ENCODE data around the gene MYO16.
"Not testable (repeated sequence)": the region's sequence is repeated elsewhere in the genome, so short reads cannot be mapped to it uniquely, and the experiment has no call there.

Gene MYO16

GRCh38 chr13:109192306-109192705, 562.9 kb downstream of the MYO16 start:
- DNase-seq (ENCODE audit: low read depth in 2 of 2) = no peak

GRCh38 chr13:109196948-109197347, 567.5 kb downstream of the MYO16 start:
- no peak for DNase-seq (ENCODE audit: low read depth in 2 of 2)

- no peak for DNase-seq (ENCODE audit: low read depth in 2 of 2)
Observed at GRCh38 chr13:109198585-109198984, 569.2 kb downstream of the MYO16 start.

DNA sequence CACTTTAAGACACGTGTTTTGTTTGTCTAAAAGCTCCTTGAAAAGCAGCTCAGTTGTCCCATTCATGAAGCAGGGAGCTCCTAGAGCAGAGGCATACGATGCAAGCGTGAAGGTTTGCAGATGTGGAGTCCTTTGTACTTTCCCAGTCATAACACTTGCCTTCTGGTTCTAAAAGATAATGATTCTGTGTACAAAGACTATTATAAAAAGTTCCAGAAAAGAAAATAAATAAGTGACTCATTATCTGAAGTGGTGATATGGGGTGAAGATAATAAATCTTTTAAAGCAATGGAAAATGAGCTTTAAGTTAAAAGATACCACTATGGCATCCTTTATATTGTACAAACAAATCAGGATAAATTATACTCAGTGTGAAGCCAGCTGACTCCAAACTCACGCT, 569.9 kb downstream of the MYO16 start:
- DNase-seq (ENCODE audit: low read depth in 2 of 2) = no peak

DNA sequence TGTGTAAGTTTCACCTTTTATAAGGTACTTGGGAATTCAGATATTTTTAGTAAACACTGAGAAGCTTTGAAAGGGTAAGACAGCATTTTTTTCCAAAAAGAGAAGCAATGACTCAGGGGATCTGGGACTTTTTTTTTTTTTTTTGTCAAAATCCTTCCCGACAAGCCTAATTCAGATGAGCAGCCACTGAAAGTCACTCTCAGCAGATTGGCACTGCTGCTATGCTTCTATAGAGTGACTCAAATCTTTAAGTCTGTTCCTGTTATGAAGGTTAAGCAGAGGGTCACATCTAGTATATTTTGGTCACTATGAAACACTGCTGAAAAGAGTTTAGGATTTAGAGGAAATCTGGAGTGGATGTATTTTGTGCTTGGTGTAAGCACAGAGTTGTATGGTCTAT, 571.1 kb downstream of the MYO16 start:
- no peak for DNase-seq (ENCODE audit: low read depth in 2 of 2)

DNA sequence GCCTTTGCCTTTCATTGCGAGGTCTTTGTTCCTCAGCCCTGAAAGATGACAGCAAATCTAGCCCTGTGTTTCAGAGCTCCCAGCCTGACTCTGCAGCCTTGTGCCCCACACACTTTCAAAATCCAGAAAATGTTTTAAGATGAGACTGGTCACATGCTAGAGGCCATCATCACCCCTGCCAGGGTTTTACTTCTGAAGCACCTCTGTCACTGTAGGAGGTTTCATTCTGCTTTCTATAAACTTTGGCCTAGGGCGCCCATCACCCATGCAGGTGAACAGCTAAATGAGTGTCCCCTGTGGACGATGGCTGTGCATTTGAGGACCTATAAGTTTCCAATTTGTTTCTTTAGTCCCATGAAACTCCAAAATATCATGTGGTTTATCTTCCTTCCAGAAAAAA, 574.2 kb downstream of the MYO16 start:
- no peak for DNase-seq (ENCODE audit: low read depth in 2 of 2)

GRCh38 chr13:109204252-109204651, 574.8 kb downstream of the MYO16 start:
- no peak for DNase-seq (ENCODE audit: low read depth in 2 of 2)

DNA sequence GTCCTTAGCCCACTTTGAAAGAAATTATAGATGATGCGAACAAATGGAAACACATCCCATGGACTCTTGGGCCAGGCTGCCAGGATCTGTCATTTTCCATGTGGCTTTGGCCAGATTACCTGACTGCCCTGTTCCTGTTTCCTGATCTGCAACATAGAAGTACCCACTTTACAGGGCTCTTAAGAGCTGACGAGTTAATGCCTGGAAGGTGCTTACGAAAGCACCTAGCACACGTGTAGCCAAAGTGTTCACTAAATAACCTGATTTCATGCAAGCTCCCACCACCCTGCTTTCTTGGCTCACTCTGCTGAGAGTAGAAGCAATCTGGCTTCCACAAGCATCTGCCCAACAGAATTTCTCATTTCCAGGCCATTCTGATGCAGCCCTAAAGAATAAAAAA, 575.2 kb downstream of the MYO16 start:
- DNase-seq (ENCODE audit: low read depth in 2 of 2) = no peak

- DNase-seq (ENCODE audit: low read depth in 2 of 2) = no peak
Observed at GRCh38 chr13:109205315-109205714, 575.9 kb downstream of the MYO16 start.

GRCh38 chr13:109206616-109207015, 577.2 kb downstream of the MYO16 start:
- DNase-seq (ENCODE audit: low read depth in 2 of 2) = no peak

GRCh38 chr13:109207622-109208021, 578.2 kb downstream of the MYO16 start:
- no peak for DNase-seq (ENCODE audit: low read depth in 2 of 2)

DNA sequence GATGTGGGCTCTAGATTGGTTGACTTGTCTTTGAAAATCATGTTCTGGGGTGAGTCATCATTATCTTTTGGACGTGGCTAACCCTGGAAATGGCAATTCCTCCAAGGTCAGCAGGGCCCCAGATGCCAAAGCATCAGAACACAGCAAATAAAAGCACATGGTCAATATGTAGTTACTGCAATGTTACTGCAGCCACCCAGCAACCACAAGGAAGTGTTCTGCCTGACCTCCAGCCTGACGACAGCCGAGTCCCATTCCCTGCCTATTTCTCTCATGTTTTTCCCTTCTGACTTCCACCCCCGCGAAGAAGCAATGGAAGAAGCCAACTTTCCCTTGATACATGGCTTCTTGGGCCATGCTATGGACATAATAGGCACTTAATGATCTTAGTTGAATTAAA, 579.1 kb downstream of the MYO16 start:
- no peak for DNase-seq (ENCODE audit: low read depth in 2 of 2)

DNA sequence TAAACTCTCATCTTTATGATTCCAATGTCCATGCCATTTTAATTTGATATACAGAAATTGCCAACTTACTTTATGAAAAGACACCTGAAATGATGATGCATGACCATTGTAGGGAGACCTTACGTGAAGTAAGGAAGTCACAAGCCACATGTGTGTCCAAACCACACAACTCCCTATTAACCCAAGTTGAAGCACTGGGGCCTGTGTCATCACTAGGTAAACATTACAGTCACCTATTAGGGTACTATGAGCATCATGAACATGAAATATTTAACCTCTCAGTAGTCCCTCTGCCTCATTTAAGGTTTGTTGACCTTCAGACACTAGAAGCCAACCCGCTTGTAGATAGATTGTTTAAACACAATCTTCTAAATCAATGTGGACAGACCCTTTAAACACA, 580.1 kb downstream of the MYO16 start:
- DNase-seq (ENCODE audit: low read depth in 2 of 2) = no peak

DNA sequence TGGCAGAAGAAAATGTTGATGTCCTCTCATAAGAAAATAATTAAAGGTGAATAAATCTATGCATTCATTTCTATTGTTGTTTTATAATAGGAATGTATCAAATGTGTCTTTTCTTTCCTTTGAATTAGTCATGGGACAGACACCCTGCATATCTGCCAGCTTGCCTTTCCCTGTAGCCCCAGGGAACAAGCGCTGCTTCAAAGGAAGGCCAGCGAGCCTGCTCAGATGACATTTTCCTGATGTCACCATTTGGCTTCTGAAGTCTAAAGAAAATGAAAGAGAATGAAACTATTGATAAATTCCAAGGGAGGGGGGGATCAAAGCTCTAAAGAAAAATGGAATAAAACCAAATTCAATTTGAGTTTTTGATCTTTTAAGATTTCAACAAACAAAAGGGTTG, 582.2 kb downstream of the MYO16 start:
- DNase-seq (ENCODE audit: low read depth in 2 of 2) = no peak

DNA sequence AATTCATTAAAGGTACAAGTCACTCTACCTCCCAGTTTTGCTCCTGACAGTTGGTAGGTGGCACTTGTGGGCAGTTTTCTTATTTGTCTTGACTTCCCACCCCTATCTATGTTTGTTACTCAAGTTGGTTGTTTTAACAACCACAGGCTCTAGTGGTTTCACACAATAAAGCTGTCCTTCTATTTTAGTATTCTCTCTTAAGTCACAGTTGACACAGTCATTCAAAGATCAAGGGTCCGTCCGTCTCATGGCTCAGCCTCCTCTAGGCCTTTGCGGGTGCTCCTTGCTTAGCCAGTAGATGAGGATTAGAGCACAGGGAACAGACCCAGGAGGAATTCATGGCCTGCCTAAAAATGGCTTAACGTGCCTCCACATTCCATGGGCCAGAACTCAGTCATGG, 583.2 kb downstream of the MYO16 start:
- no peak for DNase-seq (ENCODE audit: low read depth in 2 of 2)

DNA sequence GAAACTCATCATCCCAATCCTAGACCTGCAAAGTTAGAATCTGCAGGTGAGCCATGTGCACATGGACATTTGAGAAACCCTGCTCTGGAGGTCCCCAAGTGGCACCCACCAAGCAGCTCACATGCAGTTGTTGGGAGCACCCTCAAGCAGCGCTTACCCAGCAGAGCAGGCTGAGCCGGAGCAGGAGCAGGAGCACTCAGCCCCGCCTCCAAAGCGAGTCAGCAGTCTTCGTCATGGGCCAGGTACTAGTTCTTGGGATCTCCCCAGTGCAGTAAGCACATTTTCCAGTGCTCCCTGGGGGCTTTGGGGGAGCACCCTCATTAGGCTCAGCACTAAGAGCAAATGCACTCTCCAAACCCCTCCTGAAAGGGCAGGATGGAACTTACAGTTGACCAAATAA, 584.3 kb downstream of the MYO16 start:
- DNase-seq (ENCODE audit: low read depth in 2 of 2) = no peak

GRCh38 chr13:109214393-109214792, 585.0 kb downstream of the MYO16 start:
- DNase-seq (ENCODE audit: low read depth in 2 of 2) = no peak

DNA sequence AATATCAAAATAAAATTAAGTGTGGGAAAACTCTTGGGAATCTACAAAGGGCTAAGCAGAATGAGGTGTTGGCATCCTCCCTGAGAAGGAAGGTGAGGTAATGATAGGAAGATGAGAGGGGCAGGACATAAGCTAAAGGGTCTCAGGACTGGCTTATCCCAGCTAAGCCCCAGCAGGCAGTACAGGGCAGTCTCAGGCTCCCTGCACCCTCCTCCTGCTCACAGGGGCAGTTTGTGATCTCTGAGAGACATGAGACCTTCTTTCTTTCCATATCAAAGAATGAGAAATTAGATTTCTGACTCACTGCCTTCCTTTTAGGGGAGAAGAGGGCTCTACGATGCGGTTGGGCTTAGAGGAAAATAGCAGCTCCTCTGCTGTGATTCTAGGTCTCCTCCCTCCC, 586.0 kb downstream of the MYO16 start:
- DNase-seq (ENCODE audit: low read depth in 2 of 2) = no peak

DNA sequence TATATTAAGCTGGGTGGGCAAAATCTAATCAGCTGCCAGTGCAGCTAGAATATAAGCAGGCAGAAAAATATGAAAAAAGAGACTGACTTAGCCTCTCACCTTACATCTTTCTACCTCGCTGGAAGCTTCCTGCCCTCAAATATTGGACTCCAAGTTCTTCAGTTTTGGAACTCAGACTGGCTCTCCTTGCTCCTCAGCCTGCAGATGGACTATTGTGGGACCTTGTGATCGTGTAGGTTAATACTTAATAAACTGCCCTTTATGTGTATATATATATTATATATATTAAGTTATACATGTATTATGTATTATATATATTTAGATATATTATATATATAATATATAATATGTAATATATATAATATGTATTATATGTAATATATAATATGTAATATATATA, 588.1 kb downstream of the MYO16 start:
- not testable (repeated sequence) for DNase-seq (ENCODE audit: low read depth in 2 of 2)

- no peak for DNase-seq (ENCODE audit: low read depth in 2 of 2)
Observed at GRCh38 chr13:109220631-109221030, 591.2 kb downstream of the MYO16 start.

GRCh38 chr13:109224033-109224432, 594.6 kb downstream of the MYO16 start:
- DNase-seq (ENCODE audit: low read depth in 2 of 2) = no peak

GRCh38 chr13:109226631-109227030, 597.2 kb downstream of the MYO16 start:
- no peak for DNase-seq (ENCODE audit: low read depth in 2 of 2)

DNA sequence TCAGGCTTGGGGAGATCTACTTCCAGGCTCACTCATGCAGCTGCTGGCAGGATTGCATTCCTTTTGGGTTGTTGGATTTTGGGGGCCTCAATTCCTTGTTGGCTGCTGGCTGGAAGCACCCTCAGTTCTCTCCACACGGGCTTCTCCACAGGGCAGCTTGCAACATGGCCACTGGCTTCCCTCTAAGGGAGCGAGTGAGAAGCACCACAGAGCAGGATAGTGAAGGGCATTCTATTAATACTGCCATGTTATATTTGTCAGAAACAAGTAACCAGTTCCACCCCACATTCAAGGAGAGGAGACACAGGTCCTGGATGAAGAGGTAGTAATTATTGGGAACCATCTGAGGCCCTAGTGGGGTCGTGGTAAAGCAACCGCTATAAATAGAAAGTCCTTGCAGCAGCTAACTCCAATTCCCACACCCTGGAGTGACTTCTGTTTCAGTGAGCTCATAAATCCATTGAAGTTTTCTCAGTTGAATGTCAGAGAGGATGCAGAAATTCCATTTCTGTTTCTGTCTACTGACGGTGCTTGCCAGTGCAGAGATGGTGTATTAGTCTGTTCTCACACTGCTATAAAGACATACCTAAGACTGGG, 598.0 kb downstream of the MYO16 start:
- DNase-seq (ENCODE audit: low read depth in 2 of 2) = no peak

- DNase-seq (ENCODE audit: low read depth in 2 of 2) = no peak
Observed at GRCh38 chr13:109228211-109228610, 598.8 kb downstream of the MYO16 start.

- DNase-seq (ENCODE audit: low read depth in 2 of 2) = no peak
Observed at GRCh38 chr13:109231888-109232287, 602.5 kb downstream of the MYO16 start.
